ENCODE measurements around the gene GRIK1.

GRIK1 gene

DNA sequence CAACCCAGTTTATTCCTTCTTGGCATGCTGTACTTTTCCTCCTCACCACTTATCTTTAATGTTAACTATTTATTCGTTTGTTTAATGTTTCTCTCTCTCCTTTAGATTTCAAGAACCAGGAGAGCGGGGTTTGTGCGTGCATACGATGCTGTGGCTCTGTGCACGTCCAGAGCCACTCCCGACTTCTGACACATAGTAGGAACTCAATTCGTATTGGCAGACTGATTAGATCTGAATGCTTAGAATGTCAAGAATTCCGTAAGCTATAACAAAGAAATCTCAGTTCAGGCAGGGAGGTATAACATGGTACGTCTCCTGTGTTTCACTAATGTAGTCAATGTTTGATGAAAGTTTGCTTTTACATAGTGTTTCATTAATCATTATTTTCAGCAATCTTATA is 7.3 kb upstream of the GRIK1 start:
- TF ChIP-seq, protein P1, sequence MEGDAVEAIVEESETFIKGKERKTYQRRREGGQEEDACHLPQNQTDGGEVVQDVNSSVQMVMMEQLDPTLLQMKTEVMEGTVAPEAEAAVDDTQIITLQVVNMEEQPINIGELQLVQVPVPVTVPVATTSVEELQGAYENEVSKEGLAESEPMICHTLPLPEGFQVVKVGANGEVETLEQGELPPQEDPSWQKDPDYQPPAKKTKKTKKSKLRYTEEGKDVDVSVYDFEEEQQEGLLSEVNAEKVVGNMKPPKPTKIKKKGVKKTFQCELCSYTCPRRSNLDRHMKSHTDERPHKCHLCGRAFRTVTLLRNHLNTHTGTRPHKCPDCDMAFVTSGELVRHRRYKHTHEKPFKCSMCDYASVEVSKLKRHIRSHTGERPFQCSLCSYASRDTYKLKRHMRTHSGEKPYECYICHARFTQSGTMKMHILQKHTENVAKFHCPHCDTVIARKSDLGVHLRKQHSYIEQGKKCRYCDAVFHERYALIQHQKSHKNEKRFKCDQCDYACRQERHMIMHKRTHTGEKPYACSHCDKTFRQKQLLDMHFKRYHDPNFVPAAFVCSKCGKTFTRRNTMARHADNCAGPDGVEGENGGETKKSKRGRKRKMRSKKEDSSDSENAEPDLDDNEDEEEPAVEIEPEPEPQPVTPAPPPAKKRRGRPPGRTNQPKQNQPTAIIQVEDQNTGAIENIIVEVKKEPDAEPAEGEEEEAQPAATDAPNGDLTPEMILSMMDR (IDR thresholded peaks at IDR 0.05; ENCODE audit: borderline replicate concordance, control extremely low read depth, extremely low read depth, insufficient read depth, missing control alignments) = no peak
- DNase-seq (ENCODE audit: low spot score) = no peak
- in situ Hi-C loops (cut with MboI; ENCODE audit: low sequenced_read_pairs, unreplicated experiment) = no loop called here

DNA sequence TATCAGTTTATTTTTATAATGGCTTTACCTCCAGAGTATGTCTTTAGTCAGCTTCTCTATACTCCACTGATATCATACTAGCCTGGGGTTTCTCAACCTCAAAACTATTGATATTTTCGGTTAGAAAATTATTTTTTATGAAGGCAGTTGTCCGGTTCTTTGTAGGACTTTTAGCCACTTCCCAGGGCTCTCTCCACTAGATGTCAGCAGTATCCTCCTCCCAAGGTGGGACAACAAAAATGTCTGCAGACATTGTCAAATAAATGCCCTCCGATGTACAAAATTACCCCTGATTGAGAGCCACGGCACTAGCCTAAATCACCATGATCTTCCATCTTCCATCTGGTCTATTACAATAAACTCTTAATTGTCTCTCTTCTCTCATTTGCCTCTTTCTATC is 4.1 kb upstream of the GRIK1 start:
- TF ChIP-seq, protein P1 (IDR thresholded peaks at IDR 0.05; ENCODE audit: borderline replicate concordance, control extremely low read depth, extremely low read depth, insufficient read depth, missing control alignments) = no peak
- in situ Hi-C loops (cut with MboI; ENCODE audit: low sequenced_read_pairs, unreplicated experiment) = no loop called here
- DNase-seq (ENCODE audit: low spot score) = no peak

DNA sequence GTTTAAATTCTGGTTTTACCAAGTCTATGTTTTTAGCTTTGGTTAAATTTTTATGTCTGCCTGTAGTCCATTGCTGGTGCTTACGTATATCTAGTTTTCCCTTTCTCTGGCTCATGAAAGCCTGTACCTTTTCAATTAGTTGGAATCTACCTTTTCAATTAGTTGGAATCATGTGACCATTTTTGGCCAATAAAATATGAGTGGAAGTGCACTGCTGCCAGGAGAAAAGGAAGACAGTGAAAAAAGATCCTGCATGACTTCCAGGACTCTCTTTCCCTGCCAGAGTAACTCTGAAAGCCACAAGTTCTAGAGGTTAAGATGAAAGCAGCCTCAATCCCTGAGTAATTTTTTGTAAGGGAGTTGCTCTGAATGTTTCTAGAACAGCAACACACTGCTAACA is 2.2 kb upstream of the GRIK1 start:
- TF ChIP-seq, protein P1 (IDR thresholded peaks at IDR 0.05; ENCODE audit: borderline replicate concordance, control extremely low read depth, extremely low read depth, insufficient read depth, missing control alignments) = no peak
- in situ Hi-C loops (cut with MboI; ENCODE audit: low sequenced_read_pairs, unreplicated experiment) = no loop called here
- DNase-seq (ENCODE audit: low spot score) = no peak

DNA sequence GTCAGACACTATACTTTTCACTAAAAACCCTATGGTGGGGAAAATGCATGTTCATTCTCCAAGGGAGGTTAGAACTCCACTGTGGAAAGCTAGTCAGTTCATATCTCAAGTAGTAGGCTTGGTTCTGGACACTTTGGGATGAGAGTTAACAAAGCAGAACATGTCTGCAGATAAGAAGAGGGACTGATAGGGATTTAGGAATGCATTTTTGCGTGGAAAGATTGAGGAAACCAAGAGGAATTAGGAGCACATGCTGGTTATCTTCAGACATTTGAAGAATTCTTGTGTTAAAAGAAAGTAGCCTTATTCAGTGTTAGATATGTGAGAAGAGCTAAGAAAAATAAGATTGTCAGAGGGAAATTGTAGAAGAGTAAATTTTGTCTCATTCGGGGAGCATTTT is 1.2 kb upstream of the GRIK1 start:
- DNase-seq (ENCODE audit: low spot score) = no peak
- in situ Hi-C loops (cut with MboI; ENCODE audit: low sequenced_read_pairs, unreplicated experiment) = no loop called here
- TF ChIP-seq, protein P1 (IDR thresholded peaks at IDR 0.05; ENCODE audit: borderline replicate concordance, control extremely low read depth, extremely low read depth, insufficient read depth, missing control alignments) = no peak

DNA sequence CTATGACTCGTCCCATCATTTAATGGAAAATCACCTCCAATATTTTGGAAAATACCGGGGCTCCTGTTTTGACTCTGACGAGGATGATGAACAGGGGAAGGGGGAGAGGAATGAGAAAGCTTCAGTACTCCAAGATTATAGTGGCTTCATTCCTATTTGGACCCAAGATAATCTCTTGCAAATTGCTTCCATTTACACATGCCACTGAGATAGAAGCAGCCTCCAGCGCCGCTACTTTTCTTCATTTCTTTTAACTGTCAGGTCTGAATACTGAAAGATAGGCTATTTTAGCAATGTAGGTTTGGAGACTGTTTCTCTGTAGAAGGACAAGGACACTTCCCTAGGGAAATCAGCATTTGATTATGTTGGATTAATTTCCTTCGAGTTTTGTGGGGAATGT is 565 bp upstream of the GRIK1 start:
- no peak for DNase-seq (ENCODE audit: low spot score)
- TF ChIP-seq, protein P1 (IDR thresholded peaks at IDR 0.05; ENCODE audit: borderline replicate concordance, control extremely low read depth, extremely low read depth, insufficient read depth, missing control alignments) = no peak
- in situ Hi-C loops (cut with MboI; ENCODE audit: low sequenced_read_pairs, unreplicated experiment) = no loop called here

DNA sequence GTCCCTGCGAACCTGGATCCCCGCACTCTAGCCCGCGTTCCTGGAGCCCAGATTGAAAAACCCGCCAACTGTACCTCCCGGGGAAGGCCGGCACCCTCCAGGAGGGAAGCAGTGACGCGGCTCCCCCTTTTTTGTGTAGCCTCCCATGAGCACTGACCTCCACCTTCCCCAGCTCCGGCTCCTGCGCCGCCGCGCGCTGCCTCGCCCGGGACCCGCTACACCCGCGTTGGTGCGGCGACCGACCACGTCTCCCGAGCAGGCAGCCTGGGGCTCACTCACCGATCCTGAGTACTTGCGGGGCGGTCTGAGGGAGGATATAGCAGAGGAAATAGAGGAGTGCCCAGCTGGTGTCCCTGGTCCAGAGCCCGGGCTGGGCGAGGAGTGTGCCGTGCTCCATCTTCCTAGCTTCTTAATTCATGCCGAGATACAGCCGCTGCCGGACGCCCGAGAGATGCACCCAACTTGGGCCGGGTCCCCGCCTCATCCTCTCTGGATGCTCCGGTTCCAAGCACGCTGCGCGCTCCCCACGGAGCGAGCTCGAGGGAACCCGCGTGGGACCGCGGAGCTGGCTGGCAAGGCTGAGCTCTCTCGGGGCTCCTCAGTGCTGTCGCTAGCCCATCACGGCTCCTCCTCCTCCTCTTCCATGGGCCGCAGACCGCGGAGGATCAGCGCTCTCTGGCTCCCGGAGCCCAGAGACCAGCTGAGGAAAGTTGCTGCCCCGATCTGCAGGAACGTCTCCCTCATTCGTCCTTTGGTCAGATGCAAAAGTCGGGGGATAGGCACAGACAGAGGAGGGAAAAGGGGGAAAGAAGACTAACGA is 482 bp downstream of the GRIK1 start:
- DNase-seq (ENCODE audit: low spot score) = peak; percentile 12
- TF ChIP-seq, protein P1 (IDR thresholded peaks at IDR 0.05; ENCODE audit: borderline replicate concordance, control extremely low read depth, extremely low read depth, insufficient read depth, missing control alignments) = no peak

More for the DNA sequence above, 482 bp downstream of the GRIK1 start:
- in situ Hi-C loops (cut with MboI; ENCODE audit: low sequenced_read_pairs, unreplicated experiment) = no loop called here

All from GM13976 (cell line).